K562 (cell line): ENCODE data around the gene WSCD2. TPM values are rescaled to one million over a fixed set of nuclear protein-coding genes. Genes with fewer than 3 reads are reported as not detected.

Source experiments
- ARID3A ChIP-seq: IDR thresholded peaks from 2 replicates; pipeline ENCODE4 v1.6.1; 2012; ENCODE audit warnings: low read depth, low read length, improper control_type of control experiment, borderline replicate concordance
- ATF4 ChIP-seq: fragments of 450-650 bp; formaldehyde crosslinking; IDR thresholded peaks from 2 replicates; pipeline ENCODE4 v1.4.0; 2022; ENCODE audit warnings: mild to moderate bottlenecking, moderate library complexity
- ELF1 ChIP-seq: fragments of 200-800 bp; sonication (Bioruptor generic); IDR thresholded peaks from 2 replicates; pipeline ENCODE4 v1.6.1; 2016; ENCODE audit warnings: missing genetic modification characterization, missing compliant biosample characterization
- IRF1 ChIP-seq: sonication (generic); formaldehyde crosslinking; IDR thresholded peaks from 2 replicates; pipeline ENCODE4 v1.8.0; 2022; ENCODE audit warnings: missing genetic modification reagents, mild to moderate bottlenecking, borderline replicate concordance
- KDM4B ChIP-seq, 2 experiments: fragments of 450-650 bp in 1 of 2; sonication (generic) in 1 of 2; IDR thresholded peaks; 2 replicates each; pipeline ENCODE4 v1.6.1; 2016 to 2017; ENCODE audit warnings: borderline replicate concordance in 2 of 2, antibody characterized with exemption in 1 of 2, low read depth in 1 of 2, mild to moderate bottlenecking in 1 of 2
- MAFK ChIP-seq: IDR thresholded peaks from 2 replicates; pipeline ENCODE4 v1.6.1; 2011; ENCODE audit warnings: low read length, improper control_type of control experiment
- MTA3 ChIP-seq: fragments of 450-650 bp; formaldehyde crosslinking; IDR thresholded peaks from 2 replicates; pipeline ENCODE4 v1.6.1; 2017; ENCODE audit warnings: mild to moderate bottlenecking, borderline replicate concordance
- MYBL2 ChIP-seq, 2 experiments: fragments of 450-650 bp in 1 of 2; sonication (generic) in 1 of 2; formaldehyde crosslinking in 1 of 2; IDR thresholded peaks; 2 replicates each; pipeline versions ENCODE4 v1.6.1 to v1.8.1; 2017 to 2022; ENCODE audit warnings: borderline replicate concordance in 1 of 2, inconsistent platforms in 1 of 2, low read depth in 1 of 2, mild to moderate bottlenecking in 1 of 2, missing genetic modification reagents in 1 of 2, moderate library complexity in 1 of 2
- RNF2 ChIP-seq: sonication (generic); IDR thresholded peaks from 2 replicates; pipeline ENCODE4 v1.6.1; 2016
- RREB1 ChIP-seq: fragments of 250-450 bp; sonication (Bioruptor Pico); IDR thresholded peaks from 2 replicates; pipeline ENCODE4 v1.4.0; 2020
- THRAP3 ChIP-seq: fragments of 450-650 bp; IDR thresholded peaks from 2 replicates; pipeline ENCODE4 v1.6.1; 2016; ENCODE audit warnings: mild to moderate bottlenecking, inconsistent platforms, borderline replicate concordance
- TOE1 ChIP-seq, 2 experiments: fragments of 450-650 bp in 1 of 2; sonication (generic) in 1 of 2; formaldehyde crosslinking in 1 of 2; IDR thresholded peaks; 2 replicates each; pipeline versions ENCODE4 v1.7.1 to v1.8.0; 2016 to 2022; ENCODE audit warnings: borderline replicate concordance in 2 of 2, mild to moderate bottlenecking in 2 of 2, antibody characterized with exemption in 1 of 2, inconsistent platforms in 1 of 2, low read depth in 1 of 2, missing genetic modification reagents in 1 of 2, moderate library complexity in 1 of 2
- ZBTB9 ChIP-seq: fragments of 450-650 bp; formaldehyde crosslinking; IDR thresholded peaks from 2 replicates; pipeline ENCODE4 v1.4.0; 2020; ENCODE audit warnings: mild to moderate bottlenecking, moderate library complexity
- ZNF384 ChIP-seq: IDR thresholded peaks from 2 replicates; pipeline ENCODE4 v1.6.1; 2012; ENCODE audit warnings: low read depth, low read length, improper control_type of control experiment
- polyA plus RNA-seq, 8 experiments: library from polyadenylated mRNA; depleted of rRNA in 4 of 8; stranded (reverse) in 5 of 8; unstranded in 3 of 8; fragments of >200 nt; fragmentation: Nextera tagmentation in 2 of 8; fragmentation: Illumina TruSeq in 1 of 8; extraction: Ambion mirVana in 2 of 8; extraction: Trizol in 1 of 8; gene quantifications; 2 replicates each; pipeline versions ENCODE4 v1.2.1 to v1.2.3, GENCODE V29; 2011 to 2014; ENCODE audit warnings: inconsistent platforms in 1 of 8, missing spikeins in 1 of 8
- total RNA-seq, 7 experiments: library from RNA; depleted of rRNA in 6 of 7; stranded (reverse); fragments of >200 nt in 6 of 7; fragmentation: Illumina TruSeq in 2 of 7; extraction: Trizol in 2 of 7; gene quantifications; 2 replicates each; pipeline versions ENCODE4 v1.2.1 to v1.2.3, GENCODE V29; 2011 to 2021; ENCODE audit warnings: low replicate concordance in 1 of 7

WSCD2 gene
- total and polyA plus RNA-seq, 9 of the 15 experiments (the other 6 are each of a cell fraction or from before 2014, with no cell fraction given) = 0.72 to 14.1 (median 4.0) TPM

- TF ChIP-seq MYBL2 (IDR thresholded peaks at IDR 0.05; ENCODE audit: low read depth) (peak; percentile 48), MYBL2 (CRISPR knock-in tag; IDR thresholded peaks at IDR 0.05; ENCODE audit: borderline replicate concordance) (no peak), KDM4B (IDR thresholded peaks at IDR 0.05; ENCODE audit: borderline replicate concordance in 2 of 2, low read depth in 1 of 2) (no peak), THRAP3 (no peak), ARID3A (peak; percentile 64; the same call in 1 of the 2 replicates), ATF4 (CRISPR knock-in tag) (0 out of 2 replicates have a peak, but pooled peaks have one; percentile 11), ELF1 (tag) (peak; percentile 53), ZBTB9 (no peak), ZNF384 (no peak), MAFK (peak; percentile 34; the same call in 1 of the 2 replicates), RNF2 (peak; percentile 67), RREB1 (no peak), TOE1 (IDR thresholded peaks at IDR 0.05; ENCODE audit: borderline replicate concordance) (peak; percentile 71; the same call in 1 of the 2 replicates), TOE1 (CRISPR knock-in tag; IDR thresholded peaks at IDR 0.05; ENCODE audit: borderline replicate concordance, low read depth) (no peak), MTA3 (peak; percentile 73), IRF1 (CRISPR knock-in tag) (no peak)
Observed at GRCh38 chr12:108119126-108119973, 9.7 kb upstream of the WSCD2 start (continued).
